GM10266 (cell line): ENCODE measurements around the gene SHROOM2.

Experiments used
- DNase-seq: peaks from one replicate; pipeline ENCODE4 v3.0.0; 2012; ENCODE audit errors: extremely low spot score
- TF ChIP-seq, protein P1 (sequence below): IDR thresholded peaks from 2 replicates; pipeline ENCODE4 v1.5.1; 2012; ENCODE audit warnings: mild to moderate bottlenecking, low read depth; ENCODE audit not compliant: control insufficient read depth, insufficient read depth; ENCODE audit errors: missing control alignments

Gene SHROOM2

GRCh38 chrX:9785254-9785943 is 830 bp upstream of the SHROOM2 start:
- TF ChIP-seq, protein P1, sequence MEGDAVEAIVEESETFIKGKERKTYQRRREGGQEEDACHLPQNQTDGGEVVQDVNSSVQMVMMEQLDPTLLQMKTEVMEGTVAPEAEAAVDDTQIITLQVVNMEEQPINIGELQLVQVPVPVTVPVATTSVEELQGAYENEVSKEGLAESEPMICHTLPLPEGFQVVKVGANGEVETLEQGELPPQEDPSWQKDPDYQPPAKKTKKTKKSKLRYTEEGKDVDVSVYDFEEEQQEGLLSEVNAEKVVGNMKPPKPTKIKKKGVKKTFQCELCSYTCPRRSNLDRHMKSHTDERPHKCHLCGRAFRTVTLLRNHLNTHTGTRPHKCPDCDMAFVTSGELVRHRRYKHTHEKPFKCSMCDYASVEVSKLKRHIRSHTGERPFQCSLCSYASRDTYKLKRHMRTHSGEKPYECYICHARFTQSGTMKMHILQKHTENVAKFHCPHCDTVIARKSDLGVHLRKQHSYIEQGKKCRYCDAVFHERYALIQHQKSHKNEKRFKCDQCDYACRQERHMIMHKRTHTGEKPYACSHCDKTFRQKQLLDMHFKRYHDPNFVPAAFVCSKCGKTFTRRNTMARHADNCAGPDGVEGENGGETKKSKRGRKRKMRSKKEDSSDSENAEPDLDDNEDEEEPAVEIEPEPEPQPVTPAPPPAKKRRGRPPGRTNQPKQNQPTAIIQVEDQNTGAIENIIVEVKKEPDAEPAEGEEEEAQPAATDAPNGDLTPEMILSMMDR = no peak
- DNase-seq = no peak

DNA sequence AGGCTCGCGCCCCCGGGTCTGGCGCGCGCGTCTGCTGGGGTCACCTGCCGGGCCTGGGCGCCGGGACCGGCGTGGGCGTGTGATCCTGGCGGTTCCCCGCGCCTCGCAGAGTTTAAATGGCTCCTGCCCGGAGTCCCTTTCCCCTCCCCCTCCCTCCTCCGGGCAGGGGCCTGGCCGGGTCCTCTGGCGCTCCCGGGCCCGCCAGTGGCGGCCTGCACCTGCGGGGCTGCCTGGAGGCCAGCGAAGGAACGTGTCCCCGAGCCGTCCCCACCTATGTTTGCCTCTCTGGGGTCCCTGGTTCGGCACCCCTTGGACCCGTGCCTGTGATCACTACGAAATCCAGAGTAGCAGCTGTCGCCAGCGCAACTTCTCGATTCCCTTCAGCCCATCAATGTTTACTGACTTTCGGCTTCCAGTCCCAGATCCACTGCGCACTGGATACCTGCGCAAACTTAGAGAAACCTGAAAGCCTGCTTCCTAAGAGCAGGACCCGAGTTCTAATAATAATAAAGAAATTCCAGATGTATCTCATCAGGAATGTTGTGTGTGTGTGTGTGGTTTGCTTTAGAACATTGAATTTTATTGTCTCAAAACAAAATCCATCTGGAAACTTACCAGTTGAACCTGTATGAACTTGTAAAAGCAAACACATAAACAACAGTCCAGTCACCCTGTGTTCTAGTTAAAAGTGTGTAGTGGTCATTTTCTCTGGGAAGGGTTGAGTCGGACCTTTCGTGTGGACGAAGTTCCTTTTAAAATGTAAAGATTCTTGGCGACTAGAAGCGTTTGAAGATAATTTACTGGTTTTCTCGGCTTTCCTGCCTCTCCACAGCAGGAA is 788 bp downstream of the SHROOM2 start:
- no peak for DNase-seq

GRCh38 chrX:9788911-9789310 is 2.7 kb downstream of the SHROOM2 start:
- TF ChIP-seq, protein P1 = no peak
- DNase-seq = no peak

More for the DNA sequence above, 788 bp downstream of the SHROOM2 start:
- TF ChIP-seq, protein P1 = no peak

- DNase-seq = no peak
- TF ChIP-seq, protein P1 = no peak
These were observed 3.3 kb downstream of the SHROOM2 start for GRCh38 chrX:9789555-9789954.

- TF ChIP-seq, protein P1 = no peak
- DNase-seq = no peak
These were observed 4.6 kb downstream of the SHROOM2 start for GRCh38 chrX:9790866-9791265.

DNA sequence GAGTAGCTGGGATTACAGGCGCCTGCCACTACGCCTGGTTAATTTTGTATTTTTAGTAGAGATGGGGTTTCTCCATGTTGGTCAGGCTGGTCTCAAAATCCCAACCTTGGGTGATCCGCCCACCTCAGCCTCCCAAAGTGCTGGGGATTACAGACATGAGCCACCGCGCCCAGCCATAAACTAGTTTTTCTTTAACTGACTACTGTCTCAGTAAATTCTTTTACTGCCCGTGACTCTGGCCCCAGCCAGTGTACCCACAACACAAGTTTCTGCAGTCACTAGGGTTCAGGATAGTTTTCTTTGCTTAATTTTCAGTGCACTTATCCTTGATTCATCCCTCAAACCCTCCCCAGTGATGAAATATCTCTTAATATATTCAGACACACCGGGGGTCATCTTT is 8.3 kb downstream of the SHROOM2 start:
- no peak for DNase-seq
- TF ChIP-seq, protein P1 = no peak
